ENCODE results near the gene SLC5A1.

Gene SLC5A1

DNA sequence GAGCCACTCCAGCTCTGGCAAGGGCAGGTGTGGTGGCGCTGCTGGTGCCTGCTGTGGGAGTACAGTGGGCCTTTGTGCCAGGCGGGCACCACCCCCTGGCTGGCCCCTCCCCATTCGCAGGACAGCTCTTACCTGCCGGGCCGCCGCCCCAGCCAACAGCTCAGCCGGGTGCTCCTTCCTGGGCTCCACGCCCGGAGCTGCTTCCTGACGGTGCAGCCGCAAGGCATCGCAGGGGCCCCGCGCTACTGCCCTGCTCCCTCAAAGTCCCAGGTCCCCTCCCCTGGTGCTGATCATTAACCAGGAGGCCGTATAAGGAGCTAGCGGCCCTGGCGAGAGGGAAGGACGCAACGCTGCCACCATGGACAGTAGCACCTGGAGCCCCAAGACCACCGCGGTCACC, at the start of gene SLC5A1:
Gene SLC5A1 (plus strand): TSS at position 338 of the 400 bp plus-strand sequence. CDS start 21 bp downstream, at position 359.
- no peak for DNase-seq (ENCODE audit: low read depth, low spot score)

DNA sequence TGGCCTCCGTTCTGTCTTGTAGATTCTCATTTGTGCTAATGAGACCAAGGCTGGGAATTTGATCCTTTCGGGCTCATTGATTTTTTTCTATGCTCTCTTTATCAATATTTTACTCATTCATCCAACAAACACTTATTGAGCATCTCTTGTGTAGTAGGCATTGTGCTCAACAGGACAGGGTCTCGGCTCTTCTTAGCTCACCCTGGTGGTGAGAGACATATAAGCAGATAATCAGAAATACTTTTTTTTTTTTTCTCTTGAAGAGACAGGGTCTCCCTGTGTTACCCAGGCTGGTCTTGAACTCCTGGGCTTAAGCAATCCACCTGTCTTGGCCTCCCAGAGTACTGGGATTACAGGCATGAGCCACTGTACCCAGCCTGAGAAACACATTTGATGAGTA, 48.0 kb upstream of the SLC5A1 start:
- no peak for DNase-seq (ENCODE audit: low read depth, low spot score)

DNA sequence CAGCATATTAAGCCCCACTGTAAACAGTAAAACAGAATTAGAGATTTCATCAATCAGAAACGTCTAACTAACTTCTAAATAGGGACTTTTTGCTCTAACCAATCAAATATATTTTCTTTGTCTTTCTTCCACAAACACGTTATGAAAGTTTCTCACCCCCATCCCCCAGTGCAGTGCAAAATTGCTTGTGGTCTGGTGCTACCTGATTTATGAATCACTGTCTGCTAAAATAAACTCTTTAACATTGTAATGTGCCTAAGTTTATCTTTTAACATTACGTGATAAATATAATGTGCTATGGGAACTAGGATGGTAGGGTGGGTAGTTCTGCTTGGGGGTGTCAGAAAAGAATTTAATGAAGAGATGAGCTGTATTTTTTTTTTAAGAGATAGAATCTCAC, 47.3 kb upstream of the SLC5A1 start:
- no peak for DNase-seq (ENCODE audit: low read depth, low spot score)

DNA sequence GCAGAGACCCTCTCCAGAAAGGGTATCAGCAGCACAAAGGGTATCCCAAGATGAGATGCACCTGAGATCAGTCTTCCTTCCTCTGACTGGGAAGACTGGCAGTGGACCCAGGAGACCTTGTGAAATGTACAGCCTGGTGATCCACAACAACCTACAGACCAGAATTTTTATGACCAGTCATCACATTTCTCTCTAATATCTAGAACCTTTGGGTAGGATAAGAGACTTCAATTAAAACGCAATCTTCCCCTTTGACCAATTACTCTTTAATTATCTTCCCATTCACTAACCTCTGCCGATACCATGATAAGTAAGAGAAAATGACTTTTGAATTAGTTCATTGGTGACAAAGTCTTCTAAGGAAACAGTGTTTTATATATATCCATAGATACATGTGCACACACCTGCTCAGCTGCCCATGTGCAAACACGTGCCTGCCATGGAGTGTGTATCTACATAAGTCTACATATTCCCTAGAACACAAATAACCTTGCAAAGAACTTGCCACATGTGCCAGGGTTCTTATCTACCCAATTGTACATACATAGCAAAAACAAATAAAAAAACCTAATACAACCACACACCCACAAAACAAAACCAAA, 44.2 kb upstream of the SLC5A1 start:
- no peak for DNase-seq (ENCODE audit: low read depth, low spot score)

DNA sequence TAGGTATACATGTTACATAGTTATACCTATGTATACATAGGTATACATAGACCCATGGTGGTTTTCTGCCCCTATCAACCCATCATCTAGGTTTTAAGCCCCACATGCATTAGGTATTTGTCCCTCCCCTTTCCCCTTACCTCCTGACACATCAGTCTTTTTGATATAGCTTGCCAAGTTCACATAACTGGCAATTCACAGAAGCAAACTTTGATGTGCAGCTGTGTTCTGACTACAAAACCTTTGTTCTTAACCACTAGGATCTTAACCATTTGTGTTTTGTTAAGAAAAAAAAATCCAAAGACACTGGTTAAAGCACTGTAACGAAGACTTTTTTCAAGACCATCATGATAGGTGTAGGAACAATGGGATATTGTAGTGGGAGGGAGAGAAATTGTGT, 42.9 kb upstream of the SLC5A1 start:
- no peak for DNase-seq (ENCODE audit: low read depth, low spot score)

DNA sequence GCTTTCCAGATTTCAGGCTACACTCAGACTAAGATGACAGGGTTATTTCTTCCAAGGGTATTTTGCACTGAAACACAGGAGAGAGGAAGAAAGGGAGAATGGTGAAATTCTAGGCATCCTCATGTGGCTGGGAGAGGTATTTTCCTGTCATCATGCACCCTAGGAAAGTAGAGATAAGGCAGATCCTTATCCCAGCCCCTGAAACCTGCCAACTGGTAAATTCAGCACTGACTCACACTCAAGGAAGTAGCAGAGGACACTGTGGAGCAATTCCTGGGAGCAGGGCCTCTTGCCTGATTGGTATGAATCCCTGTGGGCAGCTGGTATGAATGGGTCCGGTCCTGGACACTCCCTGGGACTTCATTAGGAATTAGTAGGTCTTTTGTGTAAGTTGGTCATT, 37.6 kb upstream of the SLC5A1 start:
- DNase-seq (ENCODE audit: low read depth, low spot score), result no peak

DNA sequence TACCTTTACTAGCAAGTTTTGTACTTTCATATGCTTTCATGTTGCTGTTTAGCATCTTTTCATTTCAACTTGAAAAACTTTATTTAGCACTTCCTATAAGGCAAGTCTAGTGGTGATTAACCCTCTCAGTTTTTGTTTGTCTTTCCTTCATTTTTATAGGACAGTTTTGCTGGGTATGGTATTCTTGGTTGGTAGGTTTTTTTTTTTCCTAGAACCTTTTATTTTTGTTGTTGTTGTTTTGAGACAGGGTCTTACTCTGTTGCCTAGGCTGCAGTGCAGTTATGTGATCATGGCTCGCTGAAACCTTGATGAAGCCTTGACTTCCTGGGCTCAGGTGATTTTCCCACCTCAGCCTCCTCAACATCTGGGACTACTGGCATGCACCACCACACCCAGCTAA, 29.9 kb upstream of the SLC5A1 start:
- no peak for DNase-seq (ENCODE audit: low read depth, low spot score)

DNA sequence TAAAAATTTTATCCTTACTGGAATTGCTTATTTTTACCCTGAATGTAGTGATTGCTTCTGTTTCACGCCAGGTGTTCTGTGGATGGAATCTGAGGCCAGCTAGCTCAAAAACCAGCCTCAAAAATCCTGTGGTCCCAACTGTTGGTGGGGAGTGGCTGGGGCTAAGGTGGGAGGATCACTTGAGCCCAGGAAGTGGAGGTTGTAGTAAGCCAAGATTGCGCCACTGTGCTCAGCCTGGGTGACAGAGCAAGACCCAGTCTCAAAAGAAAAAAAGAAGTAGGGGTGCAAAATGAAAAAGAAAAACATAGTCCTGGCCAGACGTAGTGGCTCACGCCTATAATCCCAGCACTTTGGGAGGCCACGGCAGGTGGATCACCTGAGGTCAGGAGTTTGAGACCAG, 27.0 kb upstream of the SLC5A1 start:
- no peak for DNase-seq (ENCODE audit: low read depth, low spot score)

DNA sequence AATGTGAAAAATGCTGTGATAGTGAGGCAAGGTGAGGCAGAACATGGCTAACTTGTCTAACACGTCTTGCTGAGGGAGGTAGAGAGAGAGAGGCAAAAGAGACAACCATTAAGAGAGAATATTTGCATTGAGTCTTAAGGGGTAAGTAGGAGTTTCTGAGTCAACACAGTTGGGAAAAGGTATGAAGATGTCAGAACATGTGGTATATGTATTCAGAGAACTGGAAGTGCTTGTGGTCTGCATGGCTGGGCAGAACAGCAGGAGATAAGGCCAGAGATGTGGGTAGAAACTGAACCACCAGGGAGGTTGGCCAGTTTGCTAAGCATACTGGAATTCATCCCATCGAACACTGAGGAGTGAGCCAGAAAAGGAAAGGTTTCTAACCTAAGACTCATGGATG, 25.0 kb upstream of the SLC5A1 start:
- peak; percentile 36 for DNase-seq (ENCODE audit: low read depth, low spot score)

DNA sequence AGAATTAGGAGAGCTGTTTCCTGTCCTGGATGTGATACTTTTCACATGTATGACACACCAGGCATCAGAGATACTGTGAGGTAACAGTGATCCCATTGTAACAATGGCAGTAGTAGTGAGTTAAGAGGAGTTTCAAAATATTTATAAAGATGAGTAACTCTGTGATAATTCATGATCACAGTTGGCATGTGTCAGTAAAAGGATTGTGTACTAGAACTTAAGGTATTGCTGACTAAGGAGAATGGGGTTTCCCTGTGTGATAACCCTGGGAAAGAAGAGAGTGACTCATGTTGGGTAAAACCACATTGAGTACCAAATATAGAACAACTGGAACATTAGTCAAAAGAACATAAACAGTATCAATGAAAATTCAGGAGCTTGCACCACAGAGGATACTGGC, 22.9 kb upstream of the SLC5A1 start:
- DNase-seq (ENCODE audit: low read depth, low spot score), result peak; percentile 50

DNA sequence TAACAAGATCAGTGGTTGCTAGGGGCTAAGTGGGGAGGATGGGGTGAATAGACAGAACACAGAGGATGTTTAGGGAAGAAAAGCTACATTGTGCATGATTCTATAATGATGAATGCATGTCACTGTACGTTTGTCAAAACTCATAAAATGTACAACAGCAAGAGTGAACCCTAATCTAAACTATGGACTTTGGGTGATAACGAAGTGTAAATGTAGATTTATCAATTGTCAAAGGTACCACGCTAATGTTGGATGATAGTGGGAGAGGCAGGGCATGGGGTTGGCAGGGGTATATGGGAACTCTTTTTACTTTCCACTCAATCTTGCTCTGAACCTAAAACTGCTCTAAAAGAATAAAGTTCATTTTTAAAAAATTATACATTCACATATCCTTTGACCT, 21.3 kb upstream of the SLC5A1 start:
- no peak for DNase-seq (ENCODE audit: low read depth, low spot score)

DNA sequence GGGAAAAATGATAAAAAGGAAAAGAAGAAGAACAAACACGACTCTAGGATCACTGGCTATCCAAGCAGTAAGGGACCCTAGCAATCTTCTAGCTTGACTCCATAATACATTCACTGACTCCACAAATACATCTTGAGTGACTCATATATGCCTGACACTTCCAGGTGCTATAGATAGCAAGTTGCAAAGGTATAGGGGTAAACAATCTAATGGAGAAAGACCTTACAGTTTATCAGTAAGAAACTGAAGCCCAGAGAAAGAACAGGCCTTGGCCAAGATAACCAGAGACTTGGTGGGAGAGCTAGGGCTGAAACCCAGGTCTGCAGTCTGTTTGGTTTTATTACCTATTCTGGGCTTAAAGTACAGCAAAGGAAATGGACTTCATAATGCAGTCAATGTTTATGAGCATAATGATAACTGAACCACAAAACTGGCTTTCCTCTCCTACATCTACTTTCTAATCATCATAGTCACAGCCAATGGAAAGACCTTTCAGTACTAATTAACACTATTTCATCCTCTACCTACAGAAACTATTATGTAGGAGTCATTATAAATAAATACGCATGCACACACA, 19.7 kb upstream of the SLC5A1 start:
- DNase-seq (ENCODE audit: low read depth, low spot score), result no peak

DNA sequence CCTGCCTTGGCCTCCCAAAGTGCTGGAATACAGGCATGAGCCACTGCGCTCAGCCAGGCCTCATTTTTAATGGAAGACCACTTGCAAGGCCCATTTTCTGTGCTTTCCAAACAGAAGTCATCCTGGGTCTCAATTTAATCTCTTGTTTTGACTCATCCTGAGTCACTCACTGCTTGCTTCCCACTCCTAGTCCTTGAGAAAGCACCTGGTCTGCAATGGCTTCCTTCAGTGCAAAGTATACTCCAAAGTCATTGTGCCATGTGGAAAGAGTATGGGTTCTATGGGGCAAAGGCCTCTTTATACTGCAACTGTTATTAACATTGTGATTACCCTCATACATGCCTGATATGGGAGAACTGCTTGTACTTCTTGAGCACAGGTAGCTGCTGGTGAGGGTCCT, 18.3 kb upstream of the SLC5A1 start:
- DNase-seq (ENCODE audit: low read depth, low spot score), result no peak

DNA sequence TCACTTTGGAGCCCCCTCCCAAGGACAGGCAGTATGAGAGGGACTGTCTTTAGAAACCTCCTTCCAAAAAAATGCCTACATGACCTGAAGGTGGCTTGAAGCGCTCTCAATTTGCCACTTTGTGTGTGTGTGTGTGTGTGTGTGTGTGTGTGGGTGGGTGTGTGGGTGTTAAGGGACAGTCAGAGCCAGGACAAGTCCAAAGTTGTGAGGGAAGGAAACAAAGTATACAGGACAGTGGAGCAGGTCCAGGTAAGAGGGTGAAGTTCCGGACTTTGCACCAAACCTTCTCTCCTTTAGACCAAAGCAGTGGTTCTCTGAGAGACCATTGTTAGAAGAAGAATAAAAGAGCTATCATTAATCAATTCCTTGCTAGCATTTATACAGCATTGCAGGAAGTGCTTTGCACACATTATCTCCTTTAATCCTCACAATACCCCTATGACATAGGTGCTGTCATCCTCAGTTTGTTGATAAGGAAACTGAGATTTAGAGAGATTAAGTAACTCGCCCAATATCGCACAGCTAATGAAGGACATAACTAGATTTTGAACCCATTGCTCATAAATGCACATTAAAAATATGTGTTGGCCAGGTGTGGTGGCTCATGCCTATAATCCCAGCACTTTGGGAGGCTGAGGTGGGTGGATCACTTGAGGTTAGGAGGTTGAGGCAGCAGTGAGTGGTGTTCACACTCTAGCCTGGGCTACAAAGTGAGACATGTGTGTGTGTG, 12.4 kb upstream of the SLC5A1 start:
- no peak for DNase-seq (ENCODE audit: low read depth, low spot score)

DNA sequence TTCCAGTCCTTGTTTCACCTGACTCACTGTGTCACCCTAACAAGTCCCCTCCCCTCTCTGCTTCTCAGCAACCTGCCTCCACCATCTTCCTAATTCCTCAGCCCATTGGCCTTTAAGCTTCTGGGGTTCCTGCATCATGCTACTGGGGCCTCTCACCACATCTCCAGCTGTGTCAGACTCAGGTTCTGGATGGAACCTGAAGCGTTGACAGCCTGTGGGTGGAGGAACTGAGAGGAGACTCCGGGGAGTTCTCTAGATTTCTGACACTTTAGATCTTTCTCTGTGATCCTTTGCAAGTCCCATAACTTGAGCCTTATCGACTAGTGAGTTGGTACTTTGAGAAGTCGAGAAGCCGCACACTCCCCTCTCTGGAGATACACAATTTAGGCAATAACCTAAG, 11.6 kb upstream of the SLC5A1 start:
- no peak for DNase-seq (ENCODE audit: low read depth, low spot score)

DNA sequence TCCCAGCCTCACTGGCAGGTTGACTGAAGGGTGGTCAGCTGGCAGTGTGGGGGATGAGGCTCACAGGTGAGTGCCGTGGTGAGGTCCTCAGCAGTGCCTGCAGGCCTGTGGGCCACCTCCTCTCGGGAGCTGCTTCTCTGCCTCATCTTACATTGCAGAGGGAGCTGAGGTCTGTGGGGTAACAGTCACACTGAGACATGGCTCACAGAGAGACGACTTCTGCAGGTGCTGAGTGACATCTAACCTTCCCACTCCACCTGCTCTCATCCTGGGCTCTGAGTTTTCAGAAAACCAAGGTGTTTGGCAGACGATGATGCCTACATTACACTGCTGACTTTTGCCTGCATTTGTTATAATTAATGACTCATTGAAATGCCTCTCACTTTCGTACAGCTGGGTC, 8.8 kb upstream of the SLC5A1 start:
- DNase-seq (ENCODE audit: low read depth, low spot score), result no peak

DNA sequence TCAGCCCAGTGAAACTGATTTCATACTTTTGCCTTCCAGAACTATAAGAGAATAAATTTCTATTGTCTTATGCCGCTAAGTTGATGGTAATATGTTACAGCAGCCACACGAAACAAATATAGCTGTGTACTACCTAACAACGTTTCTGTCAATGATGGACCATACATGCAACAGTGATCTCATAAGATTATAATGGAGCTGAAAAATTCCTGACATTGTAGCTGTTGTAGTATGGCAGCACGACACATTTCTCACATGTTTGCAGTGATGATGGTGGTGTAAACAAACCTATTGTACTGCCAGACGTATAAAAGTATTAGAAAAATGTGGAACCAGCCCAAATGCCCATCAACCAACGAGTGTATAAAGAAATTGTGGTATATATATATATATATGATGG, 5.8 kb upstream of the SLC5A1 start:
- DNase-seq (ENCODE audit: low read depth, low spot score), result no peak

DNA sequence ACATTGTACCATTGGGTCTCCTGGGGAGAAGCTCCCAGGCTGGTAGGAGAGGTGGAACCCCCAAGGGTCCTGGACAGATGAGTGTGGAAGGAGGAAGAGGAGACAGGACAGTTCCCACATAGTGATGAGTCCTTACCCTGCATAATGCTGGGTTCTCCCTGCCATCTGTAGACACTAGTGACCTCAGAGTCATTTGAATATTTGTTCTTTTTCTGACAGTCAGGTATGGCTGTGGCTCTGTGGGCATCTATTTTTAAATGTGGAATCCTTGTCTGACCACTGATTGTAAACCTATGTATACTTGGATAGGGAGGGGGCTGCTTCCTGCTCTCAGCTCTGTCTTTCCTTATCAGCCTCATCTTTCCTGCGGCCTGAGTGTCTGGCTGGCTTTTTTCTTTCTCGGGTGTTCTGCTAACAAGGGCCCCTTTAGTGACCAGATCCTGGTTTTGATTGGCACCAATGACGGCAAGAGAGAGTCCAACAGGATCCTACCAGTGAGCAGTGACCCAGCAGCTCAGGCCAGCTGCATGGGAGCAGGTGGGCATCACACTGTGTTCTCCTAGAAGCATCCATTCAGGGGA, 2.6 kb upstream of the SLC5A1 start:
- no peak for DNase-seq (ENCODE audit: low read depth, low spot score)

DNA sequence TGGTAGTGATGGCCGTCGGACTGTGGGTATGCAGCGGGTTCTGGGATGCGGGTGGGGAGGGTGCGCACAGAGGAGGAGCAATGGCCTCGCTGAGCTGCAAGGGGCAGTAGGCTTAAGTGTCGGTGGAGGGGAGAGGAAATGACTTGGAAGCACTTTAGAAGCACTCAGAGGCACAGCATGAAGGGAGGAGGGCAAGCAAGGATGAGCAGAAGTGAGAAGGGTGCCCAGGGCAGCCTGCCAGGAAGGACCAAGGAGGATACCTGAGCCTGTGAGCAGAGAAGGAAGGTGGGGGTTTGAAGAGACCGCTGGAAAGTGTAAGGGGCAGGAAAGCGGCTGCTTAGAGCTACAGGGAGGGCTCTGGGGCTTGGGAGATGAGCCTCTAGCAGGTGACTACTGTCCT, 330 bp downstream of the SLC5A1 start:
- no peak for DNase-seq (ENCODE audit: low read depth, low spot score)

DNA sequence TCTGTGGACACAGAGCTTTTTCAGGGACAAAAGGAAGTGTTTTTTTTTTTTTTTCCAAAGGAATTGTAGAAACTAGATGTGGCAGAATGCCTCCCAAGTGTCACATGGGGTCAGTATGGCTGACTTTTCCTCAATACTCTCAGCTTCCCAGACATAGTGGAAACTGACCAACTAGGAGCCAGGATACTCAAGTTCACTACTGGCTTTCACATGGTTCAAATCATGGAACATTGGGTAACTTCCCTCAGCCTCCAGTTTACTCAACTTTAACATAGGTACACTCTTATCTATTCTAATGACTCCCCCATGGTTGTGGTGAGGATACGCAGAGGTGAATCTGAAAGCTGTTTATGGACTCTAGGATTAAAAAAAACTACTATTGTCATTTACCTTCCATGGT, 1.4 kb downstream of the SLC5A1 start:
- DNase-seq (ENCODE audit: low read depth, low spot score), result no peak

DNA sequence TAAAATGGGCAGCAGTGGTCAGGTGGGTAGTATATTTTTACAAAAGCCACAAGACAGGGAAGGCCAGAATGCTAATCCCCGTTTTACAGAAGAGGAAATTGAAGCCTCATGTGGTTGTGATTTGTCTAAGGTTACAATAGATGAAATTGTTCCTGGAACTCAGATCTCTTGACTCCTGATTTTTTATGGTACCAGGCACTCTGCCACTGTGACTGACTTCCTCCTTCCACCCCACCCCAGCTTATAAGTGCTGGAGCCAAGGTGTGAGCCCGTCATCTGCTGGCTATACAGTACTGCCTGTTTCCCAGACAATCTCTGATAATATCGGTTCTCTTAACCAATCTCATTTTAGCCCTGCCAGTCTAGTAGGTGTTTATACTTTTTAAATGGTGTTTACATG, 1.9 kb downstream of the SLC5A1 start:
- no peak for DNase-seq (ENCODE audit: low read depth, low spot score)

DNA sequence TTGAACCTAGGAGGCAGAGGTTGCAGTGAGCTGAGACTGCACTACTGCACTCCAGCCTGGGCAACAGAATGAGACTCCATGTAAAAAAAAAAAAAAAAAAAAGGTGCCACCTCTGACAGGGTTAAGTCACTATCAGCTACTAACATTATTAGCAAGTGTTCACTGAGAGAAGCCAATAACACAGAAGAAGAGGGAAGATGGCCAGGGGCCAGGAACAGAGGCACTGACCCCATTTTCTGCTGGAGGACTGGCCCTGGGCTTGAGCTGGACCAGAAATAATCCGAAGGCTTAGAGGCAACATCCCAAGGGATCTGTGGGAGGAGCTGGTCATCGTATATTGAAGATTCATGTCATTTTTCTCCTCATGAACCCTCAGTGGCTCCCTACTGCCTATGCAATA, 5.0 kb downstream of the SLC5A1 start:
- no peak for DNase-seq (ENCODE audit: low read depth, low spot score)
